Activated T-helper 1 cell treated with Interleukin-2 at 50 U/mL for 16 hours (primary cell): ENCODE results near the gene RPS24.
"Not testable (repeated sequence)": the region's sequence is repeated elsewhere in the genome, so short reads cannot be mapped to it uniquely, and the experiment has no call there.

Experiments
- DNase-seq: peaks from one replicate; pipeline ENCODE4 v3.0.0-alpha.2; 2020; ENCODE audit warnings: low read depth

The RPS24 gene

DNA sequence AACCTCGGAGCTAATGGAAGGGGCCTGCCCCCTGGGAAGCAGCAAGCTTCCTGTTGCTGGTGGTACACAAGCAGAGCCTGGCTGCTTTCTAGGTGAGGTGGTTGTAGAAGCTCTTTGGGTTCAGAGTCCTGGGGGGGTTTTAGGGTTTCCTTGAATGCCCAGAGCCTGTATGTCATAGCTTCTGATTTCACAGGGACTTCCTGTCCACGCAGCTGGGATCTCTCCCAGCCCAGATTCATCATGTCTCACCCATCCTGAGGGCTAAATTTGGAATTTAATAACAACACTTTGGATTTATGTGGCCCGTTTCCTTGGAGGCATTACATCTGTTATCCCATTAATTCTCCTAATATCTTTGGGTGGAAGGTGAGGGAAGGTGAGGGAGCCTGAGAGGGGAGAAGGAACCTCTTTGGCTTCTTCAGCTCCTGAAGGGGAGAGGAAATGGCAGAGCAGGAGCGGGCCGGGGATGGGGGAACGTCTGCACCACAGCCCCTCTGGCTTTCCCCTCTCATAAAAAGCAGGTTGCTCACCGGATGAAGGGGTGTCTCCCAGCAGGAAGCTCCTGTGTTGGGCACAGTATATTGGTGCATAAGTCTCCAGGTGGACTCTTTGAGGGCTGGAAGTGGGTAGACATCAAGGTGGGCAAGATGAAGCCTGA, 19.7 kb downstream of the RPS24 start:
- no peak for DNase-seq

DNA sequence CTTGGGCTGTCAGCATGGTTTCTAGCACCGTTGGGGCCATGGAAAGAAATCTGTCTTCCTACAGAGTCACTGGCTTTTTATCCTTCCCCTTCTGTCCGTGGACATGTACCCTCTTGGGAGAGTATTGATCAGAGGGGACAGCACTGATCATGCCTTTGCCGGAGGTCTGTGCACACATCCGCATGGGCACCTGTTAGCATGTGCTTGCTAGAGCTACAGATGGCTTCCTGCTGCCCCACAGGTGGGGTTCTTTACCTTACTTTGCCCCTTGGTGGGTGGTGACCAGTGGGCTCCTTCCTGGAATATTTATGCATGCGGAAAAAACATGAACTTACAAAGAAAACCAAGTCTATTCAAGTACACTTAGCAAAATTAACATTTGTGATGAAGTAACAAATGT, 24.9 kb downstream of the RPS24 start:
- DNase-seq, result no peak

DNA sequence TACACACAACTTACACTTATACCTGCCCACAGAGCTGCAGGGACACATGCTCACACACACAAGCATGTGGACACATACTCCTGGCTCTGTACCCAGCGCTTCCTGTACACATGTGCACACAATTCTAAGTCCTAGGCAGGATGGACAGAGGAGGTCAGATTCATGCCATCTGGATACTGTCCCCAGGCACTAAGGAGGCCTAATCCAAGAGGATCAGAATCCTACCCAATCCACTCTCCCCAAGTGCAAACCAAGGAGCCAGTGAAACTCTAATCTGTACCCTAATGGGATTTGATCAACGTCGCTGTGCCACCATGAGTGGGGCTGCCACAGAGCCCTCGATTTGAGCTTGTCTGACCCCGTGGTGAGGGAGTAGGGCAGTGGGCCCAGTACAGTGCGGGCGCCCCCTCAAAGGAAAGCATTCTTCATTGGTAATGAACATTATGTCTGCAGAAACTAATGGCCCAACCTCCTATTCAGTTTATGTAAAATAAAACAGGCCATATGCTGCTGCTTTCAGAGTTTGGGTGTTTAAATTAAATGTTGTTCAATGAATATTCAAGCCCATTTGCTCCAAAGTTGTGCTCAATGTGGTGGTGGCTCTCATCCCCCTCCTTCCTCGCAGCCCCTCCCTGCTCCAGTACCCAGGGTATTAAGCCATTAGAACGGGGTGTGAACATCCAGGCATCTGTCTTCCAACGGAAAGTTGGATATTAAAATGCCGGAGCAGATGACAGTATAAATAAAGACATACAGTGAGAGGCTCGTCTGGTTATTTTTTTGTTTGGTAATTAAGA, 26.4 kb downstream of the RPS24 start:
- DNase-seq, result no peak

DNA sequence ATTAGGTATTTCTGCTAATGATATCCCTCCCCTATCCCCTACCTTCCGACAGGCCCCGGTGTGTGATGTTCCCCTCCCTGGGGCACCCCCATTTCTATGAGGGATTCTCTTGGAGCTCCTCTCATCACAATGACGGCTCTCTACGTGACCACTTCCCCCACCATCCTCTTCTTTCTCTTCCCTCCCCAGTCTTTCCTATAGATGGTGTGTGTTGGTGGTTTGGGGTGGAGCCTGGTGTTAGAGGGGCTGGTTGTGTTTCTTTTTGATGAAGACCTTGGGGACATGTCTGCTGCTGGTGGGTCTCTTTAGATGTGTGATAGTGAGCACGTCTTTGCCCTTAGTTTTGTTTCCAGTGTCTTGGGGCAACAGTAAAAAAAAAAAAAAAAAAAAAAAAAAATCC, 28.6 kb downstream of the RPS24 start:
- no peak for DNase-seq

DNA sequence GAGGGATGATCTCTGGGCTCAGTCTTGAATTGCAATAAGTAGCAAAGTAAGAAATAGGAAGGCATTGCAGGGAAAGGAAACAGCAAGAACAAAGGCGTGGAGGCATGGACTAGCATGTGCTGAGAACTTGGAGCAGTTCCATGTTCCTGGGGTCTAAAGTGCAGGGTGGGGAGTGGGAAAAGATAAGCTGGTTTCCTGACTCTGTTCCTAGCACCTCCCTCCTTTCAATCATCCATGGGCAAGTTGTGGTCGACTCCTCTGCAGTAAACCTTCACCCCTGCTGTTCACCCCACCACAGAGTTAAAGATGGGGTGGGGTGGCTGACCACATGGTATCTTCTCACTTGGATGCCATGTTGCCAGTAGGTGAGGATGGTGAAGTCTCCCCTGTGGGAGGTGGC, 29.6 kb downstream of the RPS24 start:
- no peak for DNase-seq

DNA sequence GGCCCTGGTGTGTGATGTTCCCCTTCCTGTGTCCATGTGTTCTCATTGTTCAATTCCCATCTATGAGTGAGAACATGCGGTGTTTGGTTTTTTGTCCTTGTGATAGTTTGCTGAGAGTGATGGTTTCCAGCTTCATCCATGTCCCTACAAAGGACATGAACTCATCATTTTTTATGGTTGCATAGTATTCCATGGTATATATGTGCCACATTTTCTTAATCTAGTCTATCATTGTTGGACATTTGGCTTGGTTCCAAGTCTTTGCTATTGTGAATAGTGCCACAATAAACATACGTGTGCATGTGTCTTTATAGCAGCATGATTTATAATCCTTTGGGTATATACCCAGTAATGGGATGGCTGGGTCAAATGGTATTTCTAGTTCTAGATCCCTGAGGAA, 31.3 kb downstream of the RPS24 start:
- not testable (repeated sequence) for DNase-seq

DNA sequence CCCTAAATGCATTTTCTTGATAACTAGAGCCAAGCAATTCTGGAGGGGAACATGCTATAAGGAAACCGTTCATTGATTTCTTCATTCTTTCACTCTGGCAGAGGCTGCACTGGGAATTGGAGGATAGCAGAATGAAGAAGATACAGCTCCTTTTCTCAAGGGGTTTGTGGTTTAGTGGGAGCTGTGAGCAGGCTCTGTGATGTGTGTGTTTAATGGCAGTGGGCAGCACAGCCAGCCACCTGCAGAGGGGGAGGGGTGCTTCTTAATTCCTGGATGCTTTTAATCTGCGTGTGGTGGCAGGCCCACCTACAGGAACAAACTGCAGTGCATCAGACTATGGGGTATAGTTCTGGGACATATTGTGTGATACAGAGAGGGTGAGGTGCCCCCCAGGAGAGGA, 31.9 kb downstream of the RPS24 start:
- no peak for DNase-seq

DNA sequence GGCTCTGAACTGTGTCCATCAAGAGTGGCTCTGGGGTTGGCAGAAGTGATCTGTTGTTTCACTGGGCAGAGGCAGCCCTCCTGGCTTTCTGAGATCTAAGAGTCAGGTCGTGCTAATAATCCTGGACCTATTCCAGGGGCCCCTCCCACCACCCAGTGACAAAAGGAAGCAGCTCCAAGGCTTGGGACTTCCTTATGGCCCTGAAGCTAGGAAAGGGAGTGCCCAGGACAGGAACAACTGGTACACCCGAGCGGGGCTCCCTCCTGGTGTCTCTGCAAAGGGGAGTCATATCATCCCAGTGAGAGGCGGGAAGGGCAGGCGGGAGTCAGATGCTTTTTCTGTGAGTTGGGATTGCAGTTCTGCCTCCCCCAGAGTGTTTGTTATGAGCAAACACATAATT, 32.3 kb downstream of the RPS24 start:
- DNase-seq, result no peak

DNA sequence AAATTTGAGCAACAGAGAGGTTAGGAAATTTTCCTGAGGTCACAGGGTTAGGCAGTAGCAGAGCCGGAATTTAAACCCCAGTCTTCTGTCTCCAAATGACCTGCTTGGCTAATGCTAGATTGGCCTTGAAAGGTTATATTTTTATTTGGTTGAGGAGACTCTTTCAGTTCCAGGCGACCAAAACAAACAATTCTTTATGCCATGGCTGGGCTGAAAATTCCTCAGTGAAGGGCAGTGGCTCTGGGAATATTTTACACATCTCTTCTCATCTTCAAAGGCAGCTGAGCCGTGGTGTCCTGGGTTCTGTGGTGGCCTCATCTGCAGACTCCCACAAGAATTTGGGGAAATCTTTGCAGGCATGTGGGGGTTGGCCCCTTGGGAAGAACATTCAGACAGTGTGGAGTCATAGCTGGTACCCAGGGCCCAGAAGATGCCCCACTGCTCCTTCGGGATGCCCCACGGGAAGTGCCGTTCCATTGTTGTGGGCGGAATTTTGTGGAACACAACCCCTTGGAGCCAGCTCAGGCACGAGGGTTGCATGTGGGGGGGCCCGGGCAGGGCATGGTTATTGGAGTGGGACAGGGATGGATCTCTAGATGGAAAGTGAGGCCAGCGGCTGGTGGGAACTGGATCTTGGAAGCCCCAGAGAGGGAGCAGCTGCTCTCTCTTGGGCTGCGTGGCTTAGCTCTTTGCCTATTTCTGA, 33.2 kb downstream of the RPS24 start:
- no peak for DNase-seq

DNA sequence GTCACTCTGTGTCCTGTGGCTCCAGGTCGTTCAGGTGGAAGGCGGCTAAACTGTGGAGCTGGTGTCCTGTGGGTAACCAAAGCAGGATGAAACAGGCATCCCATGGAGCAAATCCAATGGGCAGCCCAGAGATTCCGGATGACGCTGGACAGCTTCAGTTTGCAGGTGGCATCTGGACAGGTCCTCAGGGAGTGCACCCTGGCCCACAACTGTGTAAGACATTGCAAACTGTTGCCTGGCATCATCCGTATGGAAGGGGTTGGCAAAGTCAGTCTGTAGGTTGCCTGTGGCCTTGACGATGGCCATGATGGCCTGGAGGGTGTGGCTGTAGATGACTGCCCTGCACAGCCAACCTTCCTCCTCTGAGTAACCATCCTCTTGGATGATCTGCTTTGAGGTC, 35.5 kb downstream of the RPS24 start:
- no peak for DNase-seq

DNA sequence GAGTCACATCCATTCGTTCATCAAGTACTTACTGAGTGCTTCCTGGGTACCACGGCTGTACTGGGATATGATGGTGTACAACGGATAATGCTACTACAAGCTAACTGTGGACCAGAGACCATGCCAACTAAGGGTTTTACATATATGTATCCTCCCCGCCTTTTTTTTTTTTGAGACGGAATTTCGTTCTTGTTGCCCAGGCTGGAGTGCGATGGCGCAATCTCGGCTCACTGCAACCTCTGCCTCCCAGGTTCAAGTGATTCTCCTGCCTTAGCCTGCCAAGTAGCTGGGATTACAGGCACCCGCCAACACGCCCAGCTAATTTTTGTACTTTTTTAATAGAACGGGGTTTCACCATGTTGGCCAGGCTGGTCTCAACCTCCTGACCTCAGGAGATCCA, 36.4 kb downstream of the RPS24 start:
- DNase-seq, result not testable (repeated sequence)

DNA sequence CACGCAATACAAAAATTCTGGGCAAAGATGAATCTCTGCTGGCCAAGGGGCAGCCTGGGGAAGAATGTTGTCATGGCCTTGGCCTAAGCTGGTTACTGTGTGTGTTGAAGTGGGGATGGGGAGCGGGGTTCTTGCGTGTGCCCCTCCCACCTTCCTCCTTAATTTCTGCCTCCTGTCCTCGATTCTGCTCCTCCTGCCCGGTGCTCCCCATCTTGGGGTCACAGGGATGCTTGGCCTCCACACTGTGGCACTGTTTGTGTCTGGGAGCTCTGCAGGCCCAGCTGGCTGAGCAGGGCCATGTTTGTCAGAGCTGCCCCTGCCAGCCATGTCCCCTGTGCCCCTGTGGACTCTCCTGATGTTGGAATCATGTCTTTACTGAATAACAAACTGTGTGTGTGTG, 37.1 kb downstream of the RPS24 start:
- no peak for DNase-seq

DNA sequence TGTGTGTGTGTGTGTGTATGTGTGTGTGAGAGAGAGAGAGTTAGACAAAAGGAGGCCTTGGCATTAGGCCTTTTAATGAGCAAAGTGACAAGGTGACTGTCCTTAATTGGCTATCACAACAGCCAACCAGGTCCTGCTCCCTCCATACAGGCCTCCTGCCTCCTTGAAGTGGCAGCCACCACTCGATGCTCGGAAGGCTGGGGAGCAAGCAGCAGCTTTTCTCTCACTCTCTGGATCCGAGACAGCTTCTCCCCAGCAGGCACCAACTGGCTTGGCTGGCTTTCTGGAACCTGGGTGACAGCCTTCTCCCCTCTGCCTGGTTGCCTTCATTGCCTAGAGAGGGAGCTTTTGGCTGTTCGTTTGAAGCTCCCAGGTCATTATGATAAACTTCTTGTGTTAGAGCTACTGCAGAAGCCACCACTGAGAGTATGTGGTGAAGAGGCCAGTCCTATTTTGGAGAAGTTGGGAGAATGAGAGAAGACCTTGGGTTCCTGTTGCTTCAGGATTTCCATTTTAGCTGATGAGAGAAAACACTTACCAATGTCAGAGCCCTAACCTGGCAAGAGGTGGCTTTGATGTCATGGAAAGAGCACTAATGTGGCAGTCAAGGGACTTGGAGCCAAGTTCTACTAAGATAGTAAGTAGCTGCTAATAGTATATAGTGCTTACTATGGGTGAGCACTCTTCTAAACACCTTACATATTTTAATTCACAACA, 37.6 kb downstream of the RPS24 start:
- no peak for DNase-seq

DNA sequence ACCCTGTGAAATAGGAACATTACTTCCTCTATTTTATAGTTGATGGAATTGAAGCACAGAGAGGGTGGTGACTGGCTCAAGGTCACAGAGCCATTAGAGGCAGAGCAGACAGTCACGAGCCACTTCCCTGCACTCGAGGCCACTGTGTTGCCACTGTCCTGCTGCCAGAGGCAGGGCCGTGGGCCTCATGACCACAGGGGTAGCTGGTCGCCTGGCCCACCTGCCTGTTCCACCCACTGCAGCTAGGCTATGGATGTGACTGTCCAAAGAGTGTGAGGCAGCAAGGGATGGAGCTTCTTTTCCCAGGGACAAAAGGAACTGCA, 38.2 kb downstream of the RPS24 start:
- DNase-seq, result no peak

DNA sequence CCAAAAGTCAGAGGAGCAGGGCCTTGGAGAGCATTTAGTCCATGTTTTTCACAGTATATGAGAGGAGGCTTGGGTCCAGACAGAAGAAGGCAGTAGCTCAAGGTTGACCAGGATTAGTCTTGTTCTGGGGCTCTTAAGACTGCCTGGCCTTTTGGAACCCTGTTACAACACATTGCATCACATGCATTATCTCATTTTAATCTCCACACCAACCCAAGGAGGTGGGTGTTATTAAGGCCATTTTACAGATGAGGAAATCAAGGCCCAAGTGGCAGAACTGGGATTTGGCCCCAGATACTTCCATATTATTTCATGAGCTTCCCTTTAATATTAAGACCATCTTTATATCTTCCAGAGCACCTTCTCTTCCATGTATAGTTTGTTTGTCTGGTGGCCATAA, 38.8 kb downstream of the RPS24 start:
- no peak for DNase-seq

DNA sequence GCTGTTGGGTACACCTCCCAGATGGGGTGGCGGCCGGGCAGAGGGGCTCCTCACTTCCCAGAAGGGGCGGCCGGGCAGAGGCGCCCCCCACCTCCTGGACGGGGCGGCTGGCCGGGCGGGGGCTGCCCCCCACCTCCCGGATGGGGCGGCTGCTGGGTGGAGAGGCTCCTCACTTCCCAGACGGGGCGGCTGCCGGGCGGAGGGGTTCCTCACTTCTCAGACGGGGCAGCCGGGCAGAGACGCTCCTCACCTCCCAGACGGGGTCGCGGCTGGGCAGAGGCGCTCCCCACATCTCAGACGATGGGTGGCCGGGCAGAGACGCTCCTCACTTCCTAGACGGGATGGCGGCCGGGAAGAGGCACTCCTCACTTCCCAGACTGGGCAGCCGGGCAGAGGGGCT, 42.1 kb downstream of the RPS24 start:
- DNase-seq, result not testable (repeated sequence)

DNA sequence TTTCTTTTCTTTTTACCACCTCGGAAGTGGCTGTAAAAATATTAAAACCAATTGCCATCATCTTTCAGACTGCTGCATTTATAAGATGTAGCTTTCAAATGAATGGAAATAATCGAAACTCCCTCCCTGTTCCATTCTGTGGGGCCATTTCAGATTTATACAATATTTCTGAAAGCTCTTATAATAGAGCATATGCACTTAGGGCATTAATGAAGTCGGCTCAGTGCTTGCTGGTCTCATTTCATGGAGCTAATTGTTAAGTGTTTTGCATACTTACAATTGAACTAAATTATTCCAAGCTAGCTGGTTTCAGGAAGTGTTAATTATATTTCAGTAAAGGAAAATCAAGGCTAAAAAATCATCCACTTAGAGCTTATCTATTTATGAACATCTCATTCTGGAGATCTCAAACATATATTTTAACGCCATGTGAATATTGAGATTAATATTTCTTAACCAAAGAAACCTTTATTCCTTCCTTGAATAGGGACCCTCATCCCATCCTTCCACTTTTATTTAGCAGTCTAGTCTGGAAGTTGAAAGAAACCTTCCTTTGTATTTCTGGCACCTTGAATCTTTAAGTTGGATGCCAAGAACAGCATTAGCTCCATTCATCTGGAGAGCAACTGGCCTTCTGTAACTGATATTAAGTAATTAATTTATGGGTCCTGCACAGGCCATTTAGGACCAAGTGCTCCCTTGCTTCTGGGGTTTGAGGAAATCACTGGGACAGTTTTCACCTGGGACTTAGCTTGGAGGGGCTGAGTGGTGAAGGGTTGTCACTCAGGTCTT, 45.1 kb downstream of the RPS24 start:
- no peak for DNase-seq

DNA sequence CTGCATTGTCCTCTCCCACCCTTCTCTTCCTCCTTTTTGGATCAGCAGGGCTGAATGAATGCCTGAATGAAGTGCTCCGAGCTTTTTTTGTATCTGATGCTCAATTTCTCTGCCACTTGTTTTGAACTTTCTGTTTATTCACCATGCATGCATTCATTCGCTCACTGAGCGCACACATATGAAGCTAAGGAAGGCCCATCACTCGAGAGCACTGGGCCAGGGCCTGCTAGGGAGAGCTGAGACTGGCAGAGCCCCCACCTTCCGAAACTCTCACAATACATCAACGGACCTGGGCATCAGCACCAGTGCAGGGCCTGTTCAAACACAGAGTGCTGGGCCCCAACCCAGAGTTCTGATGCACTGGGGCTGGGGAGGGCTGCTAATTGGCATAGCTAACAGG, 45.7 kb downstream of the RPS24 start:
- no peak for DNase-seq

DNA sequence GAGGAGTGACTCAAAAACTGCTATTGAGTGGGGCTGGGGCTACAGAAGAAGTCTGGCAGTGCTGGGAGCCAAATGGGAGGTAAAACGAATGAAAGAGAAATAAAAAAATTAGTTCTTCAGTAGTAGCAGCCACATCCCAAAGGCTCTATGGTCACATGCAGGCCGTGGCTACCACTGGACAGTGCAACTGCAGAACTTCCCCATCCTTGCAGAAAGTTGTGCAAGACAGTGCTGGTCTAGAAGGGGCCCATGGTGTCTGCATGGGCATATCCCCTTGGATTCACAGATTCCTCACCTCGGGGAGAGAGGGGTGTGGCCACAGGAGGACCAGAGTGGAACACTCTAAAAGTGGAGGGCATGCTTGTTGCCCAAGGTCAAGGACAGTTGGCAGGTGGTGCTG, 47.6 kb downstream of the RPS24 start:
- DNase-seq, result no peak

DNA sequence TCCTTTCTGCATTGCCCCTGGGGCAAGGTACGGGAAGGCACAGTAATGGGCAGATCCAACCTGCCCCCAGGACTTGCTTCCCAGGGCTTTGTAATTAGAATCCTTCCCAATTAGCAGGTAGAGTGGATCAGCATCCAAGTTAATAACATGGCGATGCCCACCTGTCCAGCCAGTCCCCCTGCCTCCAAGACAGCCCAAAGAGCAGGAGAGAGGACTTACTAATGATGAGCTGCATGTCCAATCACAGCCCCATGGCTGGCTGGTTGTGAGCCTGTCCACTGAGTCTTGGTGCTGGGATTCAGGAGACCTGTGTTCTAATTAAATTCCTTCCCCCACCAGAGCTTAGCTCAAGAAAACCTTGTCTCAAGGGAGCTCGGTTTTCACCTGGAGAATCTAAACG, 49.0 kb downstream of the RPS24 start:
- no peak for DNase-seq
